ENCODE measurements around the gene THSD7A.

DNA sequence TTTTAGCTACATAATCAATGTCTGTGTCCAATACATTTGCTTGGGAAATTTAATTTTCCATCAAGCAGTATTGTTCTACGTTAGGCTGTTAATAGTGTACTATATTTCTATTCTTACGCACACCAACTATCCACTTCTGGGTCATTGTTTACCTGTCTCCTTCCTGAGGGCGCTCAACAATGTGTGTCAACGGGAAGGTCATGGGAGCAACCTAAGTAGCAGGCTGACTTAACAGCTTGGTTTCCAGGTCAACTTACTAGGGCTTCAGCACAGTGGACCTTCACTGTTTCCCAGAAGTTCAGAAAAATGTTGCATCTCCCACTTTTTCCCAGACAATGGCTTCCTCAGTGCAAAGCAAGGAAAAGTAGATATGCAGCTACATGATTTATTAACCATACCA is 13.7 kb downstream of the THSD7A start:
- TF ChIP-seq TRIM22 (IDR thresholded peaks at IDR 0.05) (no peak), CTCF (CRISPR knock-in tag; IDR thresholded peaks at IDR 0.05) (no peak), POLR2AphosphoS2 (IDR thresholded peaks at IDR 0.05; ENCODE audit: low read depth, low read length) (no peak), PCBP2 (optimal IDR thresholded peaks at IDR 0.05; ENCODE audit: low read depth, low read length, poor library complexity, severe bottlenecking) (no peak)
